LHCN-M2 (cell line): ENCODE measurements around the gene MYB. TPM values are rescaled to one million over a fixed set of nuclear protein-coding genes. Genes with fewer than 3 reads are reported as not detected.
"Not testable (repeated sequence)": the region's sequence is repeated elsewhere in the genome, so short reads cannot be mapped to it uniquely, and the experiment has no call there.

Experiments
- DNase-seq: peaks from one replicate; pipeline ENCODE4 v3.0.0-alpha.2; 2012; ENCODE audit warnings: low read depth
- polyA plus RNA-seq: library from polyadenylated mRNA; unstranded; fragments of >200 nt; gene quantifications from one replicate; pipeline ENCODE4 v1.2.1, GENCODE V29; 2012; ENCODE audit warnings: missing spikeins
- total RNA-seq: library from RNA; depleted of rRNA; stranded (reverse); fragments of >200 nt; gene quantifications from 2 replicates; pipeline ENCODE4 v1.2.3, GENCODE V29; 2014; rRNA removed

Gene MYB
- total RNA-seq = 1.6 and 2.0 TPM in 2 replicates
- polyA plus RNA-seq = 0.35 TPM

GRCh38 chr6:135180542-135181332 is at the start of gene MYB:
TSS of gene MYB (plus strand) at chr6:135181308. CDS start at chr6:135181514, 206 bp downstream.
- DNase-seq = peak; percentile 61

- no peak for DNase-seq
Measured at GRCh38 chr6:135132776-135133175, 48.3 kb upstream of the MYB start.

- DNase-seq = no peak
Measured at GRCh38 chr6:135135835-135136234, 45.3 kb upstream of the MYB start.

GRCh38 chr6:135137826-135138225 is 43.3 kb upstream of the MYB start:
- DNase-seq = no peak

- DNase-seq = no peak
Measured at GRCh38 chr6:135141182-135141581, 39.9 kb upstream of the MYB start.

GRCh38 chr6:135141728-135142127 is 39.4 kb upstream of the MYB start:
- DNase-seq = no peak

GRCh38 chr6:135142232-135142631 is 38.9 kb upstream of the MYB start:
- DNase-seq = not testable (repeated sequence)

- no peak for DNase-seq
Measured at GRCh38 chr6:135144673-135145062, 36.4 kb upstream of the MYB start.

GRCh38 chr6:135145063-135145800 is 35.9 kb upstream of the MYB start:
- DNase-seq = peak; percentile 28

- peak; percentile 56 for DNase-seq
Measured at GRCh38 chr6:135146162-135146934, 34.8 kb upstream of the MYB start.

GRCh38 chr6:135147637-135148592 is 33.2 kb upstream of the MYB start:
- no peak for DNase-seq

GRCh38 chr6:135148889-135149288 is 32.2 kb upstream of the MYB start:
- DNase-seq = no peak

- no peak for DNase-seq
Measured at GRCh38 chr6:135149376-135149775, 31.7 kb upstream of the MYB start.

- not testable (repeated sequence) for DNase-seq
Measured at GRCh38 chr6:135150481-135150880, 30.6 kb upstream of the MYB start.

GRCh38 chr6:135154125-135154524 is 27.0 kb upstream of the MYB start:
- not testable (repeated sequence) for DNase-seq

- DNase-seq = no peak
Measured at GRCh38 chr6:135158397-135158796, 22.7 kb upstream of the MYB start.

- no peak for DNase-seq
Measured at GRCh38 chr6:135159531-135159930, 21.6 kb upstream of the MYB start.

GRCh38 chr6:135161411-135162395 is 19.4 kb upstream of the MYB start:
- DNase-seq = no peak

- DNase-seq = no peak
Measured at GRCh38 chr6:135162678-135163439, 18.2 kb upstream of the MYB start.
